C4-2B (cell line): Measurements from ENCODE around the gene SPATA33.

Source experiments
- CTCF ChIP-seq: fragments of 450-650 bp; conservative IDR thresholded peaks from 2 replicates; pipeline ENCODE4 v1.5.1; 2017; ENCODE audit warnings: mild to moderate bottlenecking
- ZFX ChIP-seq: fragments of 450-650 bp; IDR thresholded peaks from 2 replicates; pipeline ENCODE4 v1.6.1; 2017

- TF ChIP-seq CTCF (no peak), ZFX (no peak)
Measured at GRCh38 chr16:89690392-89690901, 32.8 kb downstream of the SPATA33 start.
